NCI-H1048 (cell line): ENCODE measurements around the gene SECISBP2L.

Source experiments
- DNase-seq: peaks from one replicate; lab custom pipeline; 2025; lab: John Stamatoyannopoulos, UW

The SECISBP2L gene

DNA sequence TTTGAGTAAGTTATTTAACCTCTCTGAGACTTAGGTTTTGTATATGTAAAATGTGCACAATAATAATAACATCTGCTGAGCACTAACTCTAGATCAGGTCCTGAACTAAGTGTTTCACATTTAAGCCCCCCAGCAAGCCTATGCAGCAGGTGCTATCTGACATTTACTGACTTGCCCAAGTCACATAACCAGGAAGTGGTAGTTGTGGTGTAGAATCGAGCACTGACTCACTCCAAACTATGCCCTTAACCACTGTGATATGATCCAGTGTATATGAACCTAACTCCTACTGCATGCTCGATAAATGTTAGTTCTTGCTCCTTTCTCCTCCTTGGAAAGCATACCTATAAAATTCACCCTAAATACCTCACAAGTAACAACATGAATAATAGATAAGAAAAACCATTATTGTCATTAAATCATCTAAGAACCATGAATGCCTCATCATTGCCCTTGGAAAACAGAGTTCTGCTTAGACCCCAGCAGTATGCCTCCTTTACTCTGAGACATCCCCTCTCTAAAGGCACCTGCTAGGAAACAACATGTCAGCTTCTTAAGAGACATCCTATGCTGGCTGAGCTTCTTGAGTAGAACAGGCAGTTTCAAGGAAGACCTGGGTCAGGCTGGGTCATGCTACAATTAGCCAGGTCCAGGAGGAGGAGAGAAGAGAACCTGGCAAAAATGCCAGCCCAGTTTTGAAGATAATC is 79.5 kb downstream of the SECISBP2L start:
- no peak for DNase-seq

GRCh38 chr15:48965972-48966371 is 80.3 kb downstream of the SECISBP2L start:
- no peak for DNase-seq

GRCh38 chr15:48964898-48965297 is 81.3 kb downstream of the SECISBP2L start:
- DNase-seq, result no peak

DNA sequence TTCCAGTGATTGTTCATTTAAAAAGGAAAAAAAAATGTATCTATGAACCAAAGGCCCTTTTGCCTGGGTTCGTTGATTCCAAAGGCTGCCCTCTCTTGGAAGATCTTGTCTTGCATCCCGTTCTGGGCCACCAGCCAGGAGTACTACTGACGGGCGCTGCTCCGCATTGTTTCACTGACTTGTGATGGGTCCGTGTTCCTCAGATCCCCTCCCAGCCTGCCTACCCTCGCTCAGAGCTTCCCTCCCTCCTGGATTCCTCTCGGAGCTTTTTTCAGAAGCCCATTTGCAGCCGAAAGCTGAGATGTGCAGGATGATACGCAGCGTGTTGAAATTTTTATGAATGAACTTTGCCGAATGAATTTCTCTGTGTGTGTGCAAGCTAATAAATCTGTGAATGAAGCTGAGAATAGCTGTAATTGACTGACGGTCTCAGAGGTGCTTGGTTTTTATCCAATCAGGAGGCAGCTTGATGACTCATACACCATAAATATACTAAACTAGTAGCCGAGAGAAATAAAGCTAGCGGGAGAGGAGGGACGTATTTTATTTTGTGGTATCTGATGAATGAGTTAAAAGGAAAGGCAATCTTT is 82.6 kb downstream of the SECISBP2L start, which contains the start of gene SHC4:
SHC4 (minus strand) TSS at position 396 of the 590 bp plus-strand sequence. CDS start 904 bp downstream, outside the sequence.
- DNase-seq, result no peak

DNA sequence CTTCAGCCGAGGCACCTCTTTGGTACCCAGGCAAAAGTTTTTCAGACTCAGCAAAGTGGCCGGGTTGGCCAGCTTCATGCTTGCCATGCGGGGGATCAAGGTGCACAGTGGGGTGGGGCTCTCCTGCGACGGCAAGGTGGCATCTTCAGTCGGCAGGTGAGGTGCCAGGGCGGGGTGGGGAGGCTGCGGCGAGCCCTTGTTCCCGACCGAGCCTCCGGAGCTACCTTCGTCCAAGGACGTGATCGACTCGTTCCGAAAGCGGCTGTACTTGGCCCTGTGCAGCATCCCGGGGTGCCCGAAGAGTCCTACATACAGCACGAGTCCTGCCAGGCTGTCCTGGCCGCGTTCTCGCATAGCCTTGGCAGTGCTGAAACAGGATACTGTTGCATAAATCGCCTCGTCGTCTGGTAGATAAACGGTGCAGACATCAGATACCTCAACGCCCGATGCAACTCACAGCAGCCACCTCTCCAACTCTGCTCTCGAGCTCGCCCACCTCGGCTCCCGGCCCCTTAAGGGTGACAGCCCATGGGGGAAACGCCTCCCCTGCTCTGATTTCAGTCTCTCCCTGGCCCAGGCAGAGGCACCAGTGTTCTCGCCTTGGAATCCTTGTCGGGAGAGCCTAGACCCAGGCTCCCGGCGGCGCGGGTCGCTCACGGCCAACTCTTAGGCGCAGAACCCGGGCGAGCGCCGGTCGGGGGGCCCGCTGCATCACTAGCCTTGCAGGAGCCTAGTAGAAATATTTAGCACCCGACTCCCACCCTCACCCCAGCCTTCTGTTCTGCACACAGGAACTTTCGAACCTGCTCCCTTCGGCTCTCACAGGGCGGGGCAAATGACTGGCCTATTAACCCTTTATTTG is 83.4 kb downstream of the SECISBP2L start:
- no peak for DNase-seq

DNA sequence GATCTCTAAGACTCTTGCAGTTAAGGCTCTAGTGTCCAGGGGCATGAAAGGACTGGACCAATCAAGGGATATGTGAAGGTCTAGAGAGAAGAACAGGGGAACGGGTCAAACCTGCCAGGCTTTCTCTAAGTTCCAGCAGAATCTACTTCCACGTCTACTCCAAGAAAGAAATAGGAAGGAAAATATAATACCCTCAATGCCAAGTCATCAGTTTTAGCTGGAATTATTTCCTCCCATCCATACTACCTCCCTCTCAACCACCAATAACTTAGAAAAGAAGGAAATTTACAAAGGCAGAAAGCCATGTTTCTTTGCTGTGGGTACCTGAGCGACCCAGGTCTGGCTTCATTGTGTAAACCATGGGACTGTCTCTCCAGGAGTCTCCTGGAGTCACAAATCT is 90.3 kb downstream of the SECISBP2L start:
- no peak for DNase-seq

DNA sequence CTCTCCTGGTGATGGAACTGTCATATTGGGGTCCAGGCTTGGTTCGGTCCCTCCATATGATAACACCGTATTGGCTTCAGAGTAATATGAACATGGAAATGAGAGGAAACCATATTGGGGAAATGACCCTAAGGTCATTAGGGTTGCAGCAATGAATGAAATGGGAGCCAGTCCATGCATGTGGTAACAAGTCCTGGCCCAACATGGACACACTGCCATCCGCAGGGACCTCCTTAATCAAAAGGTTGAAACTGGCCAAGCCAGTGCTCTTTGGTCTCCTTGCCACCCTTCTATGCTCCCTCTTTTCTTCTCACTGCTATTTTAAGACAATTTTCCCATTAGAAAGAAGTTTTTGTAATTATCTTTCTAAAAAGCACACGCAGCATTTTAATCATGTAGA is 90.9 kb downstream of the SECISBP2L start:
- no peak for DNase-seq

GRCh38 chr15:48954538-48954937 is 91.7 kb downstream of the SECISBP2L start:
- no peak for DNase-seq

GRCh38 chr15:48946840-48947187 is 99.4 kb downstream of the SECISBP2L start:
- DNase-seq, result no peak

- no peak for DNase-seq
Measured at GRCh38 chr15:48946074-48946839, 100.0 kb downstream of the SECISBP2L start.

- no peak for DNase-seq
Measured at GRCh38 chr15:48945386-48945785, 100.9 kb downstream of the SECISBP2L start.

- no peak for DNase-seq
Measured at GRCh38 chr15:48941904-48942303, 104.3 kb downstream of the SECISBP2L start.

DNA sequence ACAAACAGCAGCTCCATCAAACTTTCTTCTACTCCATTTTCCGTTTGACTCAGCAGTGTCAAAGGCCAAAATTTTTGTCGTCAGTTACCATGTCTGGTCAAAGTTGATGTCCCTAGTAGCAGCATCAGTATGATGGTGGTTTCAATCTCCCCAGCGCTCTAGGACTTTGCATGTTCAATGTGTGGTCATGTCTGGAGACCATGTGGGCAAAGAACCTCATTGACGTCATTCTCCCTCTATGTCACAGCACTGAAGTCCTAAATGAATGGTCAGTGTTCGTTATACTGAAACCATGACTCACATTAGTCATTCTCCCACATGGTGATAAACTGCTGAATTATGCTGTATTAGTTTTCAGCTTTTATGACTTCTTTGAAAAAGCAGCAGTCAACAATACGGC is 105.7 kb downstream of the SECISBP2L start:
- no peak for DNase-seq

- no peak for DNase-seq
Measured at GRCh38 chr15:48939648-48940047, 106.6 kb downstream of the SECISBP2L start.
